Ramos (cell line): ENCODE data around the gene ZBTB3.
"Not testable (repeated sequence)": the region's sequence is repeated elsewhere in the genome, so short reads cannot be mapped to it uniquely, and the experiment has no call there.

ENCODE experiments used
- in situ Hi-C: fragments of 300-500 bp; cut with MboI; formaldehyde crosslinking; loops from one replicate; pipeline ENCODE4 v1.14.3; 2022; ENCODE audit warnings: low sequenced_read_pairs; ENCODE audit not compliant: unreplicated experiment

ZBTB3 gene

GRCh38 chr11:62716816-62717215, 37.1 kb downstream of the ZBTB3 start:
- in situ Hi-C loops, result no loop called here

DNA sequence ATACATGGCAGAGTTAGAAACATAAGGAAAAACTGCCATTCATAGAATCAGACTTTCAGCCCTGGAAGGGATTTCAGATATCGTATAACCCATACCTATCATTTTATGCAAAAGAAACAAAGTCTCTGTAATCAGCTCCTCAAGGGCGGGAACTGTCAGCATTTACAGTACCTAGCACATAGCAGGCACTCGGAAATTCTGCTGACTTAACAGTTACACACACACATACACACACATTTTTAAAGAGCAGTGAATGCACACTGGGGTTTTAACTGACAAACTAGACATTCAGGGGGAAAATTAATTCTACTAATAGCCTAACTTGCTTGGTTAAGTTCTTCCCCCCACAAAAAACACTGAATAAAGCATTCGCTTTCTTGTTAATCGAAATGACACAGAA, 37.8 kb downstream of the ZBTB3 start:
- in situ Hi-C loops, result no loop called here

DNA sequence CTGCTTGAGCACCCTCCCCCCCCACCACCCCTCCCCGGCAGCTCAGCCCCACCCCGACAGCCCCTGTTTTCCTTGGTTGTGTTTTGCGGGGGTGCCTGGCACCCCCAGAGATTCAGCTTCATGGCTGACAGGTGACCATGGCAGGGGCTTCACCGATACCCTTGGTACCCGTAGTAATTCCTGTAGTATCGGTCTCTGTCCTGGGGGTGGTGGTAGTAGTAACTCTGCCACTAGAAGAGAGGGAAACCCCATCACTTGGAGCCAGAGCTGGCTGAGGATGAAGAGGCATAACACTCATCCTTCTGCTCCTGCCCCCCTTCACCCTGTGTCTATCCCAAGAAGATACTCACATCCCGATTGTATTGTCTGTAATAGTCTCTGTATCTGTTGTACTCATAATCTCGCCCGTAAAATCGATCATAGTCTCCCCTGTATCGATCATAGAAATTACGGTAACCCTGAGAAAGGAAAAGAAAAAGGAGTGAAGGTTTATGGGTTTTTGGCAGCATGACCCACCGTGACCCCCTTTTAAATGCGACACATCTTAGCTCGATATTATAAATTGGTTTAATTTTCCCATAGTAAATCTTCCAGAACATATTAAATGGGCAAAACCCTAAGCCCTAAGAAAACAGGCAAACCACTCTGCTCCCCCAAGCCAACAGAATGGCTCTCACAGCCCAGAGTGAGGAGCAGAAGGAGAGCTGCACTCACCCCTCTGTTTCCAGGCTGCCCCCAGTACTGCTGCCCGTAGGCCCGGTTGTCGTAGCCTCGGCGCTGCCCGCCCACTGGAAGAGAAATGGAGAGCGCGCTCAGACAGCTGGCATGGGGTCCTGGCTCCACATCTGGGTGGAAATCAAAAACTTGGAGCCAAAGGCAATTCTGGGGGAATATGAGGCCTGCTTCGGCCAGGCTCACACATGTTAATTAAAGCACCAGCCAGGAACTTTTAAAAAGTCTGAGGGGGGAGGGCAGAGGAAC, 38.5 kb downstream of the ZBTB3 start:
- in situ Hi-C loops, result no loop called here

DNA sequence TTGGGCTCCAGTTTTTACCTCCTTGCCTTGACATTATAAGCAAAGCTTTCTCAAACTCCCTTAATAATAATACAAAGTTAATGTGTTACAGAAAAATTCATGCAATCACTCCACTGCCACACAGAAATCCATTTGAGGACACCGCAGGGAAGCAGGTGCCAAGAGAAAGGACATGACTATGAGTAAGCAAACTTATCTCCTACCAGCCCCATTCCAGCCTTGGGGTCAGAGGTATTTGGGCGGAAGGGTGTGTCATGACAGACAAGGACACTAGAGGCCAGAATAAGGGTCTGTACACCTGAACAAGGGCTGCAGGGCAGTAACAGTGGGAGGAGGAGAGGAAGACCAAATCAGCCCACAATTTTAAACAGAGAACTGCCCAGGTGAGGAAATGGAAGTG, 40.6 kb downstream of the ZBTB3 start:
- in situ Hi-C loops, result no loop called here

DNA sequence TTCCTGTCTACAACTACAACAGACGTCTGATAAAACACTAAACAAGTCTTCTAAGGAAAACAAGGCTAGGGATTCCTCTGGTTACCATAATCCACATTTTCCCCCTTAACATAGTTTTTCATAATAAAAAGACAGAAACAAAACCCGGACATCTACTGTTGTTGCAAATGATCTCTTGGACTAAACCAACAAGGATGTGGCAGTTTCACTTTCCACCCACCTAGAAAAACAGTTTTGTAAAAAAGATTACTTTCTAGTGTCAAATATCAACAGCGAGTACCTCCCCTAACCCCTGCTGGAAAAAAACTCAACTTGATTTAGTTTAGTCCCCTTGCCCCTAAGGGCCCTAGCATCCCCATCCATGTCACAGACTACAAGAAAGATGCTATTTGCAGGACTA, 41.1 kb downstream of the ZBTB3 start:
- in situ Hi-C loops, result no loop called here

- in situ Hi-C loops, result no loop called here
Observed at GRCh38 chr11:62712276-62712812, 41.6 kb downstream of the ZBTB3 start.

DNA sequence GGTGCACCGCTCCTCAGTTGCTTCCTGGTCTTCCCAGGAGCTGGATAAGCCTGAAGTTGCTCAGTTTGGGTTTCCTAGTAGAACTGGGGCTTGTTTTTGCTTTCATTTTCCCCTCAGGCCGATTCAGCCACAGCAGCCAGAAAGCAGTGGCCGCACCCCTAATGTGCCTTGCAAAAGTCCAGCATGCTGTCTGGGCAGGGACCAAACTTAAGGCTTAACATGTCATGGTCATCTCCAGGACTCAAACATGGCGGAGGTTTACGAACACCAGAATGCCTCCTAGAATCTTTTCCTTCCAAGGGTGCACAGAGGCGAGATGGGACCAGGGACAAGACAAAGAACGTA, 44.0 kb downstream of the ZBTB3 start:
- in situ Hi-C loops, result no loop called here

GRCh38 chr11:62709247-62710000, 44.5 kb downstream of the ZBTB3 start:
- in situ Hi-C loops, result no loop called here

GRCh38 chr11:62708793-62709192, 45.2 kb downstream of the ZBTB3 start:
- in situ Hi-C loops, result no loop called here

DNA sequence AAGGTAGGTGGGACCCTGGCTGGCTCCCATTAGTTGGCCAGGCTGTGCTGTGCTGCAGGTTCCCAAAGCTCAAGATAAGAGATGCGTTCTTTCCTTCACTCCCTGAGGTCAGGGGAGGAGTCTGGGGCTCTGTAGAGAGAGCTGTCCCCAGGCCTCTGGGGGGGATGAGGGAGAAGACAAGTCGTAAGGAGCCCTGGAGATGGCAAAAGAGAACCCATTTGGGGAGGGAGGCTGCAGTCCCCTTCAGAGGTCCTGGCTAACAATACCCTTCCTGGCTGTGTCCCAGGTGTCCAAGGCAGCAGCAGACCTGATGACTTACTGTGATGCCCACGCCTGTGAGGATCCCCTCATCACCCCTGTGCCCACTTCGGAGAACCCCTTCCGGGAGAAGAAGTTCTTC, 45.6 kb downstream of the ZBTB3 start:
- in situ Hi-C loops, result no loop called here

DNA sequence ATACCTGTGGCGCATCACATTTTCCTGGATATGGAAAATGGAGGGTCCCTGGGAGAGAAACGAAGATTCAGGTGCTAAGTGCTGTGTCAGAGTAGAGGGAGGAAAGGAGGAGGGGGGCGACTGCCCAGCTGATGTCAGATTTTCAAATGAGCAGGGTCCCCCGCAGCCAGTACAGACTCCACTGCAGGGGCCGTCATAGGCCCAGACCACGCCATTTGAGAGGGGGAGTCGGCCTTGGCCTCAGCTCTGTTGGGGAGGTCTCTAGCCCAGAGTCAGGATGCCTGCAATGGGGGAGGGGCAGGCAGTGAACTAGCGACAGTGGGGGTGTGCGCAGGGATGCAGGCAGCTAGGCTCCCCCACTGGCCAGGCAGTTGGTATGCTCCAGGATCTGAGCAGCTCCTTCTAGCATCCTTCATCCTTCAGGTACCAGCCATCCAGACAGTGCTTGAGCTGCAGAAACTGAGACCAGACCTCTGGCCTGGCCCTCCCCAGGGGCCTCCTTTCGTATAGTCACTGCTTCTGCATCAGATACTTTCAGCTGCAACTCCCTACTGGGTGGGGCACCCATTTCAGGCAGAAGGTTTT, 46.6 kb downstream of the ZBTB3 start, which contains the start of the genes BSCL2 and GNG3:
Gene BSCL2 (minus strand): TSS at position 148 of the 585 bp plus-strand sequence. CDS start 229 bp downstream, outside the sequence.
Gene GNG3 (plus strand): TSS at position 400 of the 585 bp plus-strand sequence. CDS start 620 bp downstream, outside the sequence.
- in situ Hi-C loops, result no loop called here

GRCh38 chr11:62706850-62707247, 47.1 kb downstream of the ZBTB3 start:
- in situ Hi-C loops, result no loop called here

DNA sequence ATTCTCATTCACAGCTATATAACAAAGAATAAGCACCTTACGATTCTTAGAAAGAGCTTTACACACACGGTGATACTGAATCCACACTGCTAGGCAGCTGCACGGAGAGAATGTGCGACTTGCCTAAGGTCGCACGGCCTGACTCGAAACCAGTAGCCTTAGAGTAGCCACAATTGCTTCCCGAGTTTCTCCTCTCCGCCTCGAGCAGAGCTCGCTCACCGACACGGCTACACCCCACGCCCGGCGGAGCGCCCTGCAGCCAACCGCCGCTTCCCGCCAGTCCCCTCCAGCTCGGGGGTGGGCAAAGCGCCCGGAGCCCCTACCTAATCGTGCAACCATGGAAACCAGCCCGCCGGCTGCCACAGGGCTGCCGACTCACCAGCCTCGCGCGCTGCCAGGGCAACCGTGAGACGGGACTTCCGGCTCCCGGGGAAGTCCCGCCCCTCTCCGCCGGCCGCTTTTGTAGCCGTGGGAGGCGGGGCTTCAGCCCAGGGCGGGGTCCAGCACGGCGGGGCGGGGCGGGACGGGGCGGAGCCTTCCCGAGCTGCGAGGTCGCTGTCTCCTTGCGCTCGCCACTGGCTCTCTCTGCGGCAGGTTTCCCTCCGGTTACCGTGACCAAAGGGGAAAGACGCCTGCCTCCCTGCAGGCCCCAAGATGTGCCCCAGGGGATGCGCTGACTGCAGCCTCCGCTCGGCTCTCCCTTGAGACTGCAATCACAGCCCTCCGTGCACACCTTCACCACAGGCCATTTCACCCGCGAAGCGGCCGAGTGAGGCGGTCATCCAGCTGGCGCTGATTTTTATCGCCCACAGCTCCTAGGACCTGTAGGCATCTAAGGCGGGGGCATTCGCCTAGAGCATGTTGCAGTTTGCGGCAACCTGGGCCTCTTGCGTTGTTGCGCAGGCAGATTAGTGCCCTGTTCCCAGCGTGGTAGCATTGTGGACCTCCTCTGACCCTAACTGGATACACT, 47.8 kb downstream of the ZBTB3 start:
- in situ Hi-C loops, result no loop called here

DNA sequence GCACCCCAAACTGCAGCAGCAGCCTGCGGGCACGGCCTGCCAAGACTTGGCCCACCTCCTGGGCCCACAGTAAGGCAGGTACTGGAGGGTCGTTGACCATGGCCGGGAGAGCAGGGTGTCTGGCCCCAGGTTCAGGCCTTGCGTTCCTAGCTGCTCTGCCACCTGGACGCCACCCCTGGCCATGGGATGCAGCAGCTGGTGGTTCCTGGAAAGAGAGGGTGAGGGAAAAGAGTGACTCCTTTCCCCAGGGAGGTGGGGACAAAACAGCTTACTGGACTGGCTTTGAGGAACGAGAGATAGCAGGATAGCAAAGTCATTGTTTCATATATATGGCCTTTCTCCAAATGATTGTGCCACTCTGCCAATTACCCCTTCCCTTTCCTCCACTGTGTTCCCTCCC, 48.5 kb downstream of the ZBTB3 start:
- in situ Hi-C loops, result no loop called here

DNA sequence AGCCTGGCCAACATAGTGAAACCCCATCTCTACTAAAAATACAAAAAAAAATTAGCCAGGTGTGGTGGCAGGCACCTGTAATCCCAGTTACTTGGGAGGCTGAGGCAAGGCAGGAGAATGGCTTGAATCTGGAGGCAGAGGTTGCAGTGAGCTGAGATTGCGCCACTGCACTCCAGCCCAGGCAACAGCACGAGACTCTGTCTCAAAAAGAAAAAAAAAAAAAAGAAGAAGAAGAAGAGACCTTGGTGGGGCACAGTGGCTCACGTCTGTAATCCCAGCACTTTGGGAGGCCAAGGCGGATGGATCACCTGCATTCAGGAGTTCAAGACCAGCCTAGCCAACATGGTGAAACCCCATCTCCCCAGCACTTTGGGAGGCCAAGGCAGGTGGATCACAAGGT, 50.0 kb downstream of the ZBTB3 start:
- in situ Hi-C loops, result not testable (repeated sequence)

DNA sequence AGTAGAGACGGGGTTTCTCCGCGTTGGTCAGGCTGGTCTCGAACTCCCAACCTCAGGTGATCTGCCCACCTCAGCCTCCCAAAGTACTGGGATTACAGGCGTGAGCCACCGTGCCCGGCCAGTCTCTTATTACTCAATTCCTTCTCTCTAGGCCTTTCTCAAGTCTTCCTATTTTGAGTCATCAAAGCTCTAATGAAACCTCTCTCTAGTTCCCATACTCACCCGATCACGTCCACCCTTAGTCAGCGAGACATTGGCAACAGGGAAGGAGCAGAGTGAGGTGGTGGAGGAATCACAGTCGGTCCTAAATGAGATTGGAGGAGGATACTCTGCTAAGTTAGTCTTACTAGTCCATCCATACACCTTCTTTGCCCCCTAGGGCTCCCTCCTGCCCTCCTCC, 51.7 kb downstream of the ZBTB3 start:
- in situ Hi-C loops, result no loop called here
